ENCODE results near the gene LRP1B.

LRP1B gene

GRCh38 chr2:141654311-141654710, 476.5 kb downstream of the LRP1B start:
- no peak for DNase-seq

- DNase-seq = no peak
These were observed 477.6 kb downstream of the LRP1B start for GRCh38 chr2:141653184-141653583.

DNA sequence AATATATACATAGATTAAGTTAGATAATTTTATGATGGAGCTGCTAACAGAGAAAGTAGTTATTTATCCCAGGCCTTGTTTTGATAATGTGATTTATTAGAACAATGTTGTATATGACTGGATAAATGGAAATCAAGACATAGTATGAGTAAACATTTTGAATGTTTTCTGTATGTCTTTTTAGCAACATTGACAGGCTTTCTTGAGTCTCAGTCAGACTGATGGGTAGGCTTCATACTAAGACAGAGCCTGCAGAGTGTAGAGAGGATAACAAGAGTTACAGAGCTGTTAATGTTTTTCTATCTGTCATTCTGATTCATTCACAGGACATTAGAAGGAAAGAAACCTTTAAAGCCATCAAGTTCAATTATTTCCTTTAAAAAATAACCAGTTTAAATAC, 478.5 kb downstream of the LRP1B start:
- DNase-seq = no peak

- DNase-seq = no peak
These were observed 483.5 kb downstream of the LRP1B start for GRCh38 chr2:141647353-141647752.

DNA sequence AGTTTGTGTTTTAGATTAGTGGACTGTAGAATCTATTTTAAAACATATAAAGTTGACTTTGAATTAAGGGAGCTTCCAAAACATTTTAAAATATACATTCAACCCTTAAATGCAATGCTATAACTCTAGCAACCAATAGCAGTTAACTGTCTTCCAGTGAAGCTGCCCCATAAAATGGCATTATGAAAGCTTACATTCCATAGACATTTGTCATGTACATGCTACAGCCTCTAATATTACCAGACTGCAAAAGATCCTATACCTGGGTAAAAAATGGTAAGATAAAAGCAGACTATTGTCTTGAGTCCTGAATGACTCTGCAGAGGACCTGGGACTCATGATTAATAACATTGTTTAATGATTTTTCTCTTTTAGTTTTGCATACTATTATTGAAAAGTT, 489.4 kb downstream of the LRP1B start:
- no peak for DNase-seq

- DNase-seq = no peak
These were observed 491.0 kb downstream of the LRP1B start for GRCh38 chr2:141639809-141640208.

DNA sequence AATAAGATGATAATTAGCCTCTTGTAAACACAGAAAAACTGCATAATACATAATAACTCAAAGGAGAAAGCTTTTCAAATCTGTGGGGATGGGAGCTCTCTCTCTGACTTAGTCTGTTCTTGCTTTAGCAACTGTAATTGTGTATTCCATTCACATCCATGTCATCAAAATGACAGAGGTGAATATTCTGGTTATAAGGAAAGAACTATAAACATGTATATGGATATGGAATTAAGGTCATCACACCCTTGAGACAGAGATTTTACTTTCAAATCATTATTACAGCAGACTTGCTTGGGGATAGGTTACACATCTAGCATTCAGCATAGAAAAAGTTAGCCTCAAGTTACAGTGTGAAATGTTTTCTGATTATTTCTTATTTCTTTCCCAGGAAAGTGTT, 497.7 kb downstream of the LRP1B start:
- DNase-seq = no peak

- DNase-seq = no peak
These were observed 500.3 kb downstream of the LRP1B start for GRCh38 chr2:141630407-141630930.

DNA sequence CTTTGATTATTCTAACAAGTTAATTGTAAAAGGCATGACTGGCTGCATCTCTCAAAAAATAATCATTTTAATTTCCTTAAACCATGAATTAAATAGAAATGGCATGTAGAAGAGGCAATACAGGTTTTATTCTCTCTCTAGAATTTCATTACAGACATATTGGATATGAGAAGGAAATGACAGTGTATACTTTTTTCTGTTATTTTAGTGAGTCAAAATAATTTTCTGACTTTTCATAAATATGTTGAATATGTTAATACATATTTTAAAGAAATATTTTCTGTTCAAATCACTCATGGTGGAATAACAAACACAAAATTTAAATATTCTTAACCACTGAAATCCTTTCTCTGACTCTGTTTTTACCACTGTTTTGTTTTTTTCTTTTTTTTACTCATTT, 510.4 kb downstream of the LRP1B start:
- no peak for DNase-seq

DNA sequence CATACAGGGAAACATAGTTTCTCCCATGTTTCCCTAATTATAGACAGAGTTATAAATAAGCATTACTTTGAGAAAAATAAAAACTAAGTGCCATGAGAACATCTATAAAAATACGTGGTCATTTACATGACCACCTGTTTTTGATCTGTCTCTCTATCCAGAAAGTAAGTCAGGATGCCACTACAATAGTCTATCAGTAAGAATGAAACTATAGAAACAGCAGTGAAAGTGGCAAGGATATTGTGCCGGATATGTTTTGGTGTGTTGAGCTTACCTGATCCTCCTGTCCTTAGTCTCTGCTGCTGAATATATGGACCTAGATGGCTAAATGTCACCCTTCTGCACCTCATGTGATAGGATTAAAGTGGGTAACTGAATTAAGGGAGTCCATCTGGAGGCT, 512.4 kb downstream of the LRP1B start:
- DNase-seq = no peak

GRCh38 chr2:141611981-141612380, 518.8 kb downstream of the LRP1B start:
- no peak for DNase-seq

GRCh38 chr2:141611176-141611571, 519.6 kb downstream of the LRP1B start:
- no peak for DNase-seq

- no peak for DNase-seq
These were observed 520.1 kb downstream of the LRP1B start for GRCh38 chr2:141610564-141611175.

DNA sequence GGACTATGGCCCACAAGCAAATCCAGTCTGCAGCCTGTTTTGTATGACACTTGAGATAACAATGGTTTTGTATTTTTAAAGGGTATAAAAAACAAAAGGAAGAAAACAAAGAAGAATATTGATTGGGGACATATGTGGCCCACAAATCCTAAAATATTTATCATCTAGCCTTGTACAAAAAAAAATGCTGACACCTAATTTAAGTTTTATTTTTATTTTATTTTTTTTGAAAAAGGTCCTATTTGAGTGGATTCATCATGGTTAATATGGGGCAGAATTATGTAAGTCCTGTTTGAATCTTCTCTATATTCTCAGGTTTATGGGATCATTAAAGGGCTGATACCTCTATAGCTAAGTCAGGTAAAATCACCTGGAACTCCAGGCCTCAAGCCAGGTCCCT, 525.7 kb downstream of the LRP1B start:
- no peak for DNase-seq

DNA sequence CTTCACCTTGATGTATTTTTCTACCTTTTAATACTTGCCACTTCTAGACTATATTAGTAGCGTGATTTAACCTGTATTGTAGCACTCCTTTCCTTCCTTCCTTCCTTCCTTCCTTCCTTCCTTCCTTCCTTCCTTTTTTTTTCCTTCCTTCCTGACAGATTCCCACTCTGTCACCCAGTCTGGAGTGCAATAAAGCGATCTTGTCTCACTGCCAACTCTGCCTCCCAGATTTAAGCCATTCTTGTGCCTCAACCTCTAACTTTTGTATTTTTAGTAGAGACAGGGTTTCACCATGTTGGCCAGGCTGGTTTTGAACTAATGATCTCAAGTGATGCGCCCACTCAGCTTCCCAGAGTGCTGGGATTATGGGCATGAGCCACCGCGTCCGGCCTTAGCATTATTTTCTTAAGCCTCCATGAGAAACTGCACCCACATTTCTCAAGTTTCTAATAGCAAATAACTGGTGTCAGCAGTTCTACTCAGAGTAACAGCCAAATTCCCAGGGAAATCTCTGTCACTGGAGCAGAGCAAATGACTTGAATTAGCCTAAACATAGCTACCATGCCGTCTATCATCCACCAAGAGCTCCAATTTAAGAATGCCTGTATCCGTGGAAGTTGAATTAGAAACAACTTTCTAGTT, 529.2 kb downstream of the LRP1B start:
- DNase-seq = no peak

DNA sequence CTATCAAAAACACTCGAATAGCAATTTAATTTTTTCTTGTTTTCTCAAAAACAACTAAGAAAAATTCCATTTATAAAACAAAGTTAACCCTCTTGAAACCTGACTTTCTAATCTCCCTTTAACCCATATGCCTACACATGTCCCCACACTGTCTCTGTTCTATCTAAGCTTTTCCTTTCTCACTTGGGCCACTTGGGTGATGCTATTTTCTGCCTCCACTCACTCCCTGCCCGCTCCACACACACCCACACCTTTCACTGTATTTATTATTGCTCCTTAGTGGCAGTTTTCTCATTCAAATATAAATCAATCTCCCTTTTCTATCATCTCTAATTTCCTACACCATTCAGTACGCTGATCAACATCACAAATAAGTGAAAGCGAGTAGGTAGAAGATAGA, 531.1 kb downstream of the LRP1B start:
- DNase-seq = no peak

DNA sequence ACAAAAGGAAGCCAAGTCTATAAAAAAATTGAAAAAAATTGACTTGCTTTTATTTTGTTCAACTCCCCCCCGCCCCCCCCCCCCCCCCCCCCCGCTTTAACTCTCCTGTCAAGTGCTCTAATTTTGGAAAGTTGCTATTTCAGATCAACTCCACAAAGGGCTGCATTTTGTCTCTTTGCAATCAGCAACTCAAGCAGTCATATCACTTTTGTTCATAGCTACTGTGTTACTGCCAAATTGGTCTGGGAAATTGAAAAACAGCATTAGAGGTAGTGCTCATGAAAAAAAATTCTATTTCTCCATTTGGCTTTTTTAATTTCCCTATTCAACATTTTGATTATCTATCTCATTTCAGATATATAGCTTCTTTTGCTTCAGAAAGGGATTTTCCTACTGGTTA, 531.8 kb downstream of the LRP1B start:
- DNase-seq = no peak

GRCh38 chr2:141595316-141595920, 535.4 kb downstream of the LRP1B start:
- no peak for DNase-seq

- DNase-seq = no peak
These were observed 539.0 kb downstream of the LRP1B start for GRCh38 chr2:141591787-141592186.

- DNase-seq = no peak
These were observed 540.2 kb downstream of the LRP1B start for GRCh38 chr2:141590620-141591019.

DNA sequence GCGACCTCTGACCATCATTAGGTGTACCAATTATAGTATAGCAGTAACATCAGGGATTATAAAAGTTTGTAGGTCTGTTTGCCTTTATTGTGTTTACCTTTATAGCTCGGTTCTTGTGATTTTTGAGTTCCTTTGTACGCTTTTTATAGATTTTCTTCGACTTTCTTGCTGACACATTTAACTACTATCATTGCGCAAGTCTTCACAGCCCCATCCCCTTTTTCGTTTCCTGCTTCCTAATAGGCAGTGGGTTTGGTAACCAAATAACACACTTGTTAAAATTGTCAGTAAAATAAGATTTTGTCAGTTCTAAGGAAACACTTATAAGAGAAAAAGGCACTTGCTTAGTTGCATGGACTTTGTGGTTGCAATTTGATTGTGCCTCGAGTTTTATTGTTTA, 541.5 kb downstream of the LRP1B start:
- no peak for DNase-seq

DNA sequence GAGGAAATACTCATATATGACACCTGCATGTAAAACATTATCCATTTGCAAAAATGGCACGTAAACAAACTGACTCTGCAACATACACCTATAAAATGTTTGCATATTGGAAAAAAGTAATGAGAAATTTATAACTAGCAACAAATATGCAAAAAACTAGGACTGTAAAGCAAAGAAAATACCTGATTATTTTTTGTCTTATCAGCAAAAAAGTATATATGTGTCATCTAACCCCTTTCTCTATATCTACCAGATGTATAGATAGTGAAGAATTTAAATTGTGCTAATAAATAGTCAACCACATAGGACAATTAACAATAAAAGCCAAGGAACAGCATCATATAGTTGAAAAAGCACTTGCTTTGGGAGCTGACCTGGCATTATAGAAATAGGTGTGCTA, 543.8 kb downstream of the LRP1B start:
- no peak for DNase-seq

- DNase-seq = no peak
These were observed 548.6 kb downstream of the LRP1B start for GRCh38 chr2:141582213-141582612.

DNA sequence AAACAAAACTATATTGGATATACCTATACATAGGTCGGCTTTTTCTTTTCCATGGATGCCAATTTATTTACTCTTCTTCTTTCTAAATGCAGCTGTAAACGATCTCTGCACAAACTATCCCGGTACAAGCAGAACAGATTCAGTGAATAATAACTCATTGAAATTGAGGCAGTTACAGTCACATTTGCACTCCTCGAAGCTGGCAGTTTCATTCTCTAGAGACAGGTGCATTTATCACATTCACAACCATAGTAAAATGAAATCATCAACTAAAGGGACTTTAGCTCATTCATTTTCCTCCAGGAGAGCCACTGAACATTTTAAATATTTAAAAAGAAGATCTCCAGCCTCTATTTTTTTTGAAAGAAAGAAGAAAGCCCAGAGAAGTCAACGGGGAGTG, 551.7 kb downstream of the LRP1B start:
- DNase-seq = no peak
